Measurements from ENCODE around the gene ZNF232. TPM values are rescaled to one million over a fixed set of nuclear protein-coding genes. Genes with fewer than 3 reads are reported as not detected.
"Not testable (repeated sequence)": the region's sequence is repeated elsewhere in the genome, so short reads cannot be mapped to it uniquely, and the experiment has no call there.

The ZNF232 gene
- total RNA-seq, 1 donor from 2014 or later = 9.4 TPM

GRCh38 chr17:5126719-5127488 lies 15.2 kb upstream of the ZNF232 start:
- H3K9ac ChIP-seq (ENCODE audit: low read length) = no peak overlapping the region
- no peak overlapping the region for H3K27ac ChIP-seq (ENCODE audit: low read depth, low read length)
- FAIRE-seq (no peak), DNase-seq (ENCODE audit: low read depth) (no peak)
- Mint-ChIP-seq H3K27me3 (ENCODE audit: low read depth, unreplicated experiment) (peaks cover 28% of the 10 kb centered on the region), H3K36me3 (ENCODE audit: low read depth, unreplicated experiment) (peaks cover 4% of the 10 kb centered on the region), H3K9me3 (ENCODE audit: unreplicated experiment) (peaks cover 10% of the 10 kb centered on the region), H3K27ac (ENCODE audit: unreplicated experiment) (no peak overlapping the region), H3K4me3 (ENCODE audit: unreplicated experiment) (no peak overlapping the region), H3K4me1 (ENCODE audit: low read depth, unreplicated experiment) (no peaks in the 10 kb centered on the region)
- no peak overlapping the region for H3K4me2 ChIP-seq (ENCODE audit: low read length)
- TF ChIP-seq EZH2 (IDR thresholded peaks at IDR 0.05; ENCODE audit: insufficient read depth, low read length) (no peak), CTCF (IDR thresholded peaks at IDR 0.05; ENCODE audit: insufficient read depth, low read depth, low read length) (no peak)
- no peaks in the 10 kb centered on the region for H3K79me2 ChIP-seq (ENCODE audit: insufficient read depth, low read length)
- no peaks in the 10 kb centered on the region for H4K20me1 ChIP-seq (ENCODE audit: insufficient read depth, low read length)
- H3K4me3 ChIP-seq (ENCODE audit: insufficient read depth, low read depth, low read length) = no peak overlapping the region
- H3K36me3 ChIP-seq (ENCODE audit: insufficient read depth, low read length) = no peaks in the 10 kb centered on the region
- H3K4me1 ChIP-seq (ENCODE audit: insufficient read depth, low read length) = peaks cover 4% of the 10 kb centered on the region
- no peak overlapping the region for H2AFZ ChIP-seq (ENCODE audit: low read depth, low read length)
- H3K9me3 ChIP-seq (ENCODE audit: insufficient read depth, low read depth, low read length) = no peaks in the 10 kb centered on the region
- peaks cover 11% of the 10 kb centered on the region for H3K27me3 ChIP-seq (ENCODE audit: insufficient read depth, low read length)

GRCh38 chr17:5124896-5125295 lies 13.2 kb upstream of the ZNF232 start:
- H4K20me1 ChIP-seq (ENCODE audit: insufficient read depth, low read length); H3K9me3 ChIP-seq (ENCODE audit: insufficient read depth, low read depth, low read length); FAIRE-seq; H3K4me1 ChIP-seq (ENCODE audit: insufficient read depth, low read length); H3K4me1 Mint-ChIP-seq (ENCODE audit: low read depth, unreplicated experiment); H3K79me2 ChIP-seq (ENCODE audit: insufficient read depth, low read length); H3K36me3 ChIP-seq (ENCODE audit: insufficient read depth, low read length); H3K4me2 ChIP-seq (ENCODE audit: low read length); H3K27ac ChIP-seq (ENCODE audit: low read depth, low read length); DNase-seq (ENCODE audit: low read depth); H3K27ac Mint-ChIP-seq (ENCODE audit: unreplicated experiment); H3K4me3 Mint-ChIP-seq (ENCODE audit: unreplicated experiment); H3K36me3 Mint-ChIP-seq (ENCODE audit: low read depth, unreplicated experiment); H3K9ac ChIP-seq (ENCODE audit: low read length); H3K9me3 Mint-ChIP-seq (ENCODE audit: unreplicated experiment); H2AFZ ChIP-seq (ENCODE audit: low read depth, low read length); H3K4me3 ChIP-seq (ENCODE audit: insufficient read depth, low read depth, low read length): not testable (repeated sequence)
- peaks cover 11% of the 10 kb centered on the region for H3K27me3 ChIP-seq (ENCODE audit: insufficient read depth, low read length)
- H3K27me3 Mint-ChIP-seq (ENCODE audit: low read depth, unreplicated experiment) = peaks cover 36% of the 10 kb centered on the region

GRCh38 chr17:5124125-5124760 lies 12.6 kb upstream of the ZNF232 start:
- H3K27me3 Mint-ChIP-seq (ENCODE audit: low read depth, unreplicated experiment) = peaks cover 35% of the 10 kb centered on the region
- not testable (repeated sequence) for H3K79me2 ChIP-seq (ENCODE audit: insufficient read depth, low read length); H4K20me1 ChIP-seq (ENCODE audit: insufficient read depth, low read length); H3K9me3 ChIP-seq (ENCODE audit: insufficient read depth, low read depth, low read length); H2AFZ ChIP-seq (ENCODE audit: low read depth, low read length); FAIRE-seq; H3K36me3 ChIP-seq (ENCODE audit: insufficient read depth, low read length); H3K27ac Mint-ChIP-seq (ENCODE audit: unreplicated experiment); H3K4me3 ChIP-seq (ENCODE audit: insufficient read depth, low read depth, low read length); H3K4me2 ChIP-seq (ENCODE audit: low read length); H3K4me3 Mint-ChIP-seq (ENCODE audit: unreplicated experiment); DNase-seq (ENCODE audit: low read depth); H3K4me1 ChIP-seq (ENCODE audit: insufficient read depth, low read length); H3K4me1 Mint-ChIP-seq (ENCODE audit: low read depth, unreplicated experiment); H3K9ac ChIP-seq (ENCODE audit: low read length); H3K9me3 Mint-ChIP-seq (ENCODE audit: unreplicated experiment); H3K27ac ChIP-seq (ENCODE audit: low read depth, low read length); H3K36me3 Mint-ChIP-seq (ENCODE audit: low read depth, unreplicated experiment)
- H3K27me3 ChIP-seq (ENCODE audit: insufficient read depth, low read length) = peaks cover 12% of the 10 kb centered on the region
